Stomach (tissue), 9 donors: Measurements from ENCODE around the gene ZFAND5. TPM values are rescaled to one million over a fixed set of nuclear protein-coding genes. Genes with fewer than 3 reads are reported as not detected.

ENCODE experiments used
- DNase-seq, 2 donors: peaks; one replicate each; pipeline versions ENCODE4 v3.0.0 to v3.0.0-alpha.2; 2013 to 2019
- H3K27ac ChIP-seq, 5 donors: fragments of 200-600 bp in 4 of 5; sonication (generic) in 4 of 5; one replicate each; pipeline ENCODE4 v1.5.1; 2013 to 2019; ENCODE audit warnings: mild to moderate bottlenecking in 1 of 5, moderate library complexity in 1 of 5
- H3K27me3 ChIP-seq, 3 donors: fragments of 200-600 bp; sonication (generic); one replicate each; pipeline ENCODE4 v1.5.1; 2017 to 2019; ENCODE audit warnings: mixed run types in 1 of 3
- H3K36me3 ChIP-seq, 4 donors: fragments of 200-600 bp; sonication (generic); 1 replicate in 3 of 4; 2 replicates in 1 of 4; pipeline ENCODE4 v1.5.1; 2016 to 2019
- H3K4me1 ChIP-seq, 4 donors: fragments of 200-600 bp; sonication (generic); one replicate each; pipeline ENCODE4 v1.5.1; 2016 to 2019
- H3K4me3 ChIP-seq, 4 donors: fragments of 200-600 bp; sonication (generic) in 3 of 4; one replicate each; pipeline ENCODE4 v1.5.1; 2016 to 2019; ENCODE audit warnings: mild to moderate bottlenecking in 1 of 4
- H3K9me3 ChIP-seq, 4 donors: fragments of 200-600 bp; sonication (generic); one replicate each; pipeline ENCODE4 v1.5.1; 2016 to 2019
- EP300 ChIP-seq: sonication (generic); formaldehyde crosslinking; IDR thresholded peaks from one replicate; pipeline ENCODE4 v1.6.1; 2017; ENCODE audit warnings: antibody characterized with exemption
- POLR2A ChIP-seq, 4 donors: fragments of 450-650 bp; IDR thresholded peaks; one replicate each; pipeline ENCODE4 v1.6.1; 2016; ENCODE audit warnings: antibody characterized with exemption in 4 of 4, control low read depth in 2 of 4, mild to moderate bottlenecking in 1 of 4, moderate library complexity in 1 of 4
- POLR2AphosphoS5 ChIP-seq, 3 donors: sonication (generic); formaldehyde crosslinking; IDR thresholded peaks; one replicate each; pipeline ENCODE4 v1.6.1; 2016; ENCODE audit warnings: antibody characterized with exemption in 3 of 3
- WGBS, 5 donors: extraction: QIAGEN DNeasy Blood & Tissue Kit in 3 of 5; methylation state at CpG; one replicate each; pipeline versions ENCODE4 v1.1.5 to v1.1.7; 2013 to 2018; 5-methylcytosine and 5-hydroxymethylcytosine counted together
- intact Hi-C: fragments of 100-400 bp; cut with DNase I; formaldehyde crosslinking; loops from one replicate; pipeline ENCODE4 v1.15.1; 2023; ENCODE audit warnings: low total_unique reads
- polyA plus RNA-seq, 3 donors: library from polyadenylated mRNA; stranded (reverse); fragments of 200-250 nt; gene quantifications; one replicate each; pipeline ENCODE4 v1.2.3, GENCODE V29; 2013
- total RNA-seq, 5 donors: library from RNA; depleted of rRNA; stranded (reverse); fragments of >200 nt; gene quantifications; one replicate each; pipeline versions ENCODE4 v1.1.0 to v1.2.3, GENCODE V29; 2014 to 2016
- TF ChIP-seq, protein P1 (sequence below), 7 experiments: fragments of 450-650 bp in 4 of 7; fragments of 200-600 bp in 3 of 7; sonication (generic) in 3 of 7; IDR thresholded peaks; one replicate each; pipeline ENCODE4 v1.5.1; 2016 to 2019; ENCODE audit warnings: antibody characterized with exemption in 7 of 7, control low read depth in 2 of 7, mild to moderate bottlenecking in 1 of 7
- donor health status: healthy with polysubstance abuse.
- donor health status: Bipolar disorder and iron deficiency.
- donor health status: healthy.

ZFAND5 gene
- total and polyA plus RNA-seq, 8 donors, result 63.4 to 644 (median 220) TPM

DNA sequence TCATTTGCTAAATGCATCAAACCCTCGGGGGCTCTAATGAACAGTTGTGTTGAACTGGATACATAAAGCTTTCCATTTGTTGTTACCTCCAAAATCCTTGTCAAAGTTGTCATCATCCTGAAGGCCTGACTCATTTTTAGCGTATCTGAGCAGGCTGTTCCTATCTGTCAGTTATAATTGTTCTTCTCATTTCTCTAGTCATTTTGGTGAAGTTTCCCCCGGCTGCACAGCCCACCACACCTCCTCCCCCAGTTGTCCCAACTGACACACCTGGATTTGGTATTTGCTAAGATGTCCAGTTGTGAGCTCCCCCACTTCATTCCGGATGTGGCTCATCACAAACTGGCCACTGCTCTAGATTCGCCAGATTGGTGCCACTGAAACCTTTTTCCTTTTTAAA, 27.7 kb downstream of the ZFAND5 start:
- no peak overlapping the region for H3K27ac ChIP-seq
- peaks cover 0 to 22% (median 0%) of the 10 kb centered on the region in 4 donors for H3K36me3 ChIP-seq
- WGBS, 5 donors, result 72 to 85% (median 75%) methylated on average over 5 of the region's 5 CpGs
- no peak overlapping the region for H3K4me3 ChIP-seq
- DNase-seq, result no peak
- TF ChIP-seq POLR2A (IDR thresholded peaks at IDR 0.05) (no peak), EP300 (no peak), POLR2AphosphoS5 (IDR thresholded peaks at IDR 0.05) (no peak)
- TF ChIP-seq, protein P1, sequence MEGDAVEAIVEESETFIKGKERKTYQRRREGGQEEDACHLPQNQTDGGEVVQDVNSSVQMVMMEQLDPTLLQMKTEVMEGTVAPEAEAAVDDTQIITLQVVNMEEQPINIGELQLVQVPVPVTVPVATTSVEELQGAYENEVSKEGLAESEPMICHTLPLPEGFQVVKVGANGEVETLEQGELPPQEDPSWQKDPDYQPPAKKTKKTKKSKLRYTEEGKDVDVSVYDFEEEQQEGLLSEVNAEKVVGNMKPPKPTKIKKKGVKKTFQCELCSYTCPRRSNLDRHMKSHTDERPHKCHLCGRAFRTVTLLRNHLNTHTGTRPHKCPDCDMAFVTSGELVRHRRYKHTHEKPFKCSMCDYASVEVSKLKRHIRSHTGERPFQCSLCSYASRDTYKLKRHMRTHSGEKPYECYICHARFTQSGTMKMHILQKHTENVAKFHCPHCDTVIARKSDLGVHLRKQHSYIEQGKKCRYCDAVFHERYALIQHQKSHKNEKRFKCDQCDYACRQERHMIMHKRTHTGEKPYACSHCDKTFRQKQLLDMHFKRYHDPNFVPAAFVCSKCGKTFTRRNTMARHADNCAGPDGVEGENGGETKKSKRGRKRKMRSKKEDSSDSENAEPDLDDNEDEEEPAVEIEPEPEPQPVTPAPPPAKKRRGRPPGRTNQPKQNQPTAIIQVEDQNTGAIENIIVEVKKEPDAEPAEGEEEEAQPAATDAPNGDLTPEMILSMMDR (IDR thresholded peaks at IDR 0.05), result no peak
- intact Hi-C loops, result no loop called here
- H3K27me3 ChIP-seq, result no peaks in the 10 kb centered on the region
- no peaks in the 10 kb centered on the region for H3K9me3 ChIP-seq
- H3K4me1 ChIP-seq, result no peaks in the 10 kb centered on the region

DNA sequence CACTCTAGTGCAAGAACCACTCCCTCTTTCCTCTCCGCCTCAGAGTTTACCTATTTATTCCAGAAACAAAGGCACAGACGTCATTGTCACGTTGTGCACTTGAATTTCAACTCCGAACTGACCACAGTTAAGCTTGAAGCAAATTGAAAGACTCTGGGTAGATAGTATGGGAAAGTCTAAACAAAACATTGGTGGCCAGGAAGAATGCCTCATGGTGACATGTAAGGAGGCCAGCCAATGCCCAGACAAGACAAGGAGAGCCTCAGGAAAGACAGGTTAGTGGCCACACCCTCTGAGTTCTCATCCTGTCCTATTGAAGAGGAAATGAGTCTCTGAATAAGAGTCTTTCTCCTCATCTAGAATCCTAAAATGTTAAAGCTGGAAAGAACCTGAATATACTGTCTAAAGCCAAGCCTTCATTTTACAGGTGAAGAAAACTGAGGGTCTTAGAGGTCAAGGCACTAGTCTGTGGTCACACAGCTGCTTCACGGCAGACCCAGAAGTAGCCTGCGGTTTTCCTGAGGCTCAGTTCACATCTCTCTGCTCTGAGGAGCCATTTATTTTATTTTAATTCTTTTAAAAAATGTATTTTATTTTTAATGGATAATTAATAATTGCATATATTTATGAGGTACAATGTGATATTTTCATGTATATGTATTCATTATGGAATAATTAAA, 30.2 kb downstream of the ZFAND5 start:
- Histone ChIP-seq H3K4me1 (no peaks in the 10 kb centered on the region), H3K27ac (no peak overlapping the region), H3K9me3 (no peaks in the 10 kb centered on the region), H3K27me3 (no peaks in the 10 kb centered on the region), H3K36me3 (peaks cover 0 to 17% (median 0%) of the 10 kb centered on the region in 4 donors), H3K4me3 (no peak overlapping the region)
- DNase-seq, result no peak
- 83 to 92% (median 84%) methylated on average over 6 of the region's 6 CpGs for WGBS, 5 donors
- TF ChIP-seq, protein P1 (IDR thresholded peaks at IDR 0.05), result no peak
- TF ChIP-seq EP300 (no peak), POLR2A (IDR thresholded peaks at IDR 0.05) (no peak), POLR2AphosphoS5 (IDR thresholded peaks at IDR 0.05) (no peak)
- intact Hi-C loops, result no loop called here

DNA sequence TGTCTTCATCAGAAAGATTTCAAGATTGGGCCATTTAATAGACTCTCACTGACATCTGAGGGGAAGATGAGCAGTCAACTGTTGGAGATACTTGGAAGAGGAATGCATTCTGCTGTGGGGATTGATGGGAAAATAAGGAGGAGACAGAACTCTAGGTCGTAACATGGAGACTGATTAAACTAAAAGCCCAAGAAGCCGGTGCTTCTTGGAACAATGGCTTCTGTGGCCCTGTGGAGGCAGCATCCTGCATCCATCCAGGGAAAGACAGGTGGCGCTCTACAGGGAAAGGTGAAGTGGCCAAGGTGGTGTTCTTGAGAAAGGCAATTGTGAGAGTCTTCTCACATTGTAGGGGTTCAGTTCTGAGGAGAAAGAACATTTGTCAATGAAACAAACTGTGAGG, 31.3 kb downstream of the ZFAND5 start:
- 82 to 91% (median 87%) methylated on average over 3 of the region's 3 CpGs for WGBS, 5 donors
- intact Hi-C loops, result no loop called here

DNA sequence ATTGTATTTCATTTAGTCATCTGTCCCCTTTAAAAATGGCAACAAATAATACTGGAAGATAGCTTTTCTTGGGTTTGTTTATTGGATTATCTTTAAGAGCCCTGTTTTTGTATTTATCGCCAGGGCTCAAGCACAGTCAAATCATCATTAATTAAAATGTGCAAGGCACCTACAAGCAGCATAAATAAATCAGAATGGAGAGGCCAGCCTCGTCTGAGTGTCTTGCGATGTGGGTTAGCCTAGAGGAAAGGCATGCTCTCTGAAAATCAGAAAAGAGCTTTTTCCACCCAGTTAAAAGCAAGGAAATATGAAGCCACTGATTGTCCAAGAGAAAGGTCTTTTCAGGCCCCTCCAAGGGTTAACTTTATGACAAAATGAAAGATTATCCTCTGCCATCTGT, 31.8 kb downstream of the ZFAND5 start:
- TF ChIP-seq EP300 (no peak), POLR2A (IDR thresholded peaks at IDR 0.05) (no peak), POLR2AphosphoS5 (IDR thresholded peaks at IDR 0.05) (no peak)
- TF ChIP-seq, protein P1 (IDR thresholded peaks at IDR 0.05), result no peak
- H3K27me3 ChIP-seq, result no peaks in the 10 kb centered on the region
- intact Hi-C loops, result no loop called here
- H3K27ac ChIP-seq, result no peak overlapping the region
- no peaks in the 10 kb centered on the region for H3K4me1 ChIP-seq
- H3K36me3 ChIP-seq, result peaks cover 0 to 14% (median 0%) of the 10 kb centered on the region in 4 donors
- no peak overlapping the region for H3K4me3 ChIP-seq
- no peaks in the 10 kb centered on the region for H3K9me3 ChIP-seq
- WGBS, 5 donors, result 73 to 82% (median 81%) methylated on average over 3 of the region's 3 CpGs
- no peak for DNase-seq

More for the DNA sequence above, 31.3 kb downstream of the ZFAND5 start:
- Histone ChIP-seq H3K4me3 (no peak overlapping the region), H3K4me1 (no peaks in the 10 kb centered on the region), H3K36me3 (peaks cover 0 to 17% (median 0%) of the 10 kb centered on the region in 4 donors), H3K27ac (no peak overlapping the region), H3K27me3 (no peaks in the 10 kb centered on the region), H3K9me3 (no peaks in the 10 kb centered on the region)
- TF ChIP-seq POLR2A (IDR thresholded peaks at IDR 0.05) (no peak), EP300 (no peak), POLR2AphosphoS5 (IDR thresholded peaks at IDR 0.05) (no peak)
- TF ChIP-seq, protein P1 (IDR thresholded peaks at IDR 0.05), result no peak
- DNase-seq, result no peak
